A673 (cell line): ENCODE results near the gene CST6.

Source experiments
- CTCF ChIP-seq: fragments of 300-800, 200-600 bp; sonication (generic); conservative IDR thresholded peaks from 2 replicates; pipeline ENCODE4 v1.5.1; 2017; ENCODE audit warnings: low read depth, mild to moderate bottlenecking, antibody characterized with exemption, low read length, moderate library complexity, mixed read lengths
- EZH2 ChIP-seq: fragments of 200-600 bp; sonication (generic); IDR thresholded peaks from 2 replicates; pipeline ENCODE4 v1.6.1; 2017; ENCODE audit warnings: borderline replicate concordance, low read depth, mild to moderate bottlenecking, mixed read lengths, antibody characterized with exemption, low read length; ENCODE audit not compliant: poor library complexity, severe bottlenecking

GRCh38 chr11:66051371-66051765 lies 39.6 kb downstream of the CST6 start:
- TF ChIP-seq CTCF (no peak), EZH2 (no peak)
